NK-92 (cell line): ENCODE results near the gene RBFOX2.

Source experiments
- DNase-seq: peaks from one replicate; lab custom pipeline; 2025; ENCODE audit not compliant: unreplicated experiment; lab: John Stamatoyannopoulos, UW

The RBFOX2 gene

GRCh38 chr22:35870517-35871293, 157.9 kb downstream of the RBFOX2 start:
- DNase-seq, result no peak

DNA sequence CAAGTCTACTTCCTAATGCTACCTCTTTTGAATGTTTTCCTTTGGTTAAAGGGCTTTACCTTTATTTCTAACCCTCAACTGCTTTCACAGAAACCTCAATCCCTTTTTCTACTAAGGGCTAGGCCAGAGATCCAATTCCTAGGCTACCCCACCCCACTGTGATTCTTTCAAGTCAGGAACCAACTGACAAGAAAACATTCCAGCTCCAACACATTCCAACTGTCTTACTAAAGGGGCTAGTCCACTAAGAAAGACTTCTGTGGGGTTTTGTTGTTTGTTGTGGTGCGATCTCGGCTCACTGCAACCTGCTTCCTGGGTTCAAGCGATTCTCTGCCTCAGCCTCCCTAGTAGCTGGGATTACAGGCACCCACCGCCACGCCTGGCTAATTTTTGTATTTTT, 159.7 kb downstream of the RBFOX2 start:
- no peak for DNase-seq

DNA sequence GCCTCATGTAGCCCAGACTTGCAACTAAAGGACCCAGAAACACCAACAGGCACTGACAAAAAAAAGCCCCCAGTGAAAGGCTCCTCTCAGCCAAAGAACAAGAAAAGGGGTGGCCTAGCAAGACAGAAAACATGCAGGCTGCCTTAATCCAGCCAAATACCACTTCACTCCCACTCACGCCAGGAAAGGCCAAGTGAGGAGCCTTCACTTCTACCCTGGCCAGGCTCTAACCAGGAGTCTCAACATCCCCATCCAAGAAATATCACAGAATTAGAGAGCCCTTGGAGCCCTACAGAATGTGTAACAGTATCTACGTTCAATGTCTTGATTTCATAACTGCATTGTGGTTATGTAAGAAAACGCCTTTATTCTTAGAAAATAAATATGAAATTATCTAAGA, 162.0 kb downstream of the RBFOX2 start:
- DNase-seq, result no peak

DNA sequence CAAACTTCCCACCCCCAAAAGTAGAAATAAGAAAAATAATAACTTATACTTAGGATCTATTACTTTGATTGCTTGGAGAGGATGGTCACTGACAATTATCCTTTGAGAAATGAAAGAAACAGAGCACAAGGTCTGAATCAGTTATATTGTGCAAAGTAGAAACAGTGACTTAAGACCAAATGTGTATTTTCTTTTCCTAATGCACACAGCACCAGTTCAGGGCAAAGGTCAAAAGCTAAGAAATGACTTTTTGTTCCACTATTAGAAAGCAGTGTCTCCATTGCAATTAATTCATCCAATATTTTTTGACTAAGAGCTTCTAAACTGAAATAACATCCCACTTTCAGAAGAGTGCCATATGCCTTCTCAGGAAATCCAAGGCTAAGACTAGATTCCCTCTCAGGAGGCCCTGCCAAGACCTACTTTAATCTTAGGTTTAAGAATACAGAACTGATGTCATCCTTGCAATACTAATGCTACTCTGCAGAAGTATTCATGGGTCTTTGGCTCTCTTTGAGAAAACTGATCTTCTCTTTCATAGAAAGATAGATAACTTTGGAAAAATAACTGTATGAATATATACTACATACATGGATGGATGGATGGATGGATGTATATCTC, 164.0 kb downstream of the RBFOX2 start:
- no peak for DNase-seq

DNA sequence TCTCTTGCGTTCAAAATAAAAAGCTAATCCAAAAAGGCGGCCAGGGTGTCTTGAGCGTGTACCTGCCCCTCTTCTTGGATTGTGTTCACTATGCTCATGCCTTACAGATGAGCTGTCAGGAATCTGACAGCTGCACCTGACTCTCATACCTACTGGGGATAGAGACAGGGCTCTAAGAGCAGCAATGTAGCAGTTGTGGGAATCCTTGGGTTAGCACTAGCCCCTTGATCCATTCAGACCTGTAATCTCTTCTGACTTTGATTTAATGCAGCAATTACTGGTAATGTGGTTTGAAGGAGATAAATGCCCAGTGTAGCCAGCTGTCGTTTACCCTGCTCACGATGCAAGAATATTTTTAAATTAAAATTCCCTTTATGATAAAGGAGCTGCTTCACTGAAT, 165.2 kb downstream of the RBFOX2 start:
- no peak for DNase-seq

DNA sequence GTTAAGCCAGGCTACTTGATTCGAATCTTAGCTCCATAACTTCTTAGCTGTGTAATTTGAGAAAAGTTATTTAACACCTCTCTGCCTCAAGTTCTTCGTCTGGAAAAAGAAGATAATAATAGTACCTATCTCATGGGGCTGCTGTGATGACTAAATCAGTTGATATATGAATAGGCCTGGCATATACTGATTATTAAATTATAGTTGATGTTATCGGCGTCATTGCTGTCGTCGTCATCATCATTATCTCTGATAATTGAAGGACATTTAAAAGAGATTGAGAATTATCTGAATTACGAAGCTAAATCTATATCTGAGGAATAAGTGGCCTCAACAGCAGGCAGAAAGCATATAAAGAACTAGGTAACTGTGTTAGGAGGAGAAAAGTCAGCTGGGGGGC, 165.9 kb downstream of the RBFOX2 start:
- DNase-seq, result no peak

- DNase-seq, result no peak
These were observed 167.2 kb downstream of the RBFOX2 start for GRCh38 chr22:35861451-35861850.

DNA sequence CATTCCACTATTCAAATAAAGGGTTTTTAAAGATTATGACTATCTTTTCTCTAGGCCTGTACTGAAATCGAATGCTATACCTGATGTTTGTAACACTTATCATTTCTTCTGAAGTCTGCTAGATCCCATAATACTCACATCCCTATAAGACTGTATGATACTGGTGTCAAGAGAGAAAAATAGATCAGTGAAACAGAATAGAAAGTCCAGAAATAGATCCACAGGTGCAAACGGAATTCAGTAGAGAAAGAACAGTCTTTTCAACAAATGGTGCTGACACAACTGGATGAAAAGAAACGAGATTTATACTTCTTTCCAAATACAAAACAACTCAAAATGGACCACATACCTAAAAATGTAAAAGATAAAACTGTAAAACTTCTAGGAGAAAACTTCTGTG, 167.8 kb downstream of the RBFOX2 start:
- no peak for DNase-seq

- no peak for DNase-seq
These were observed 168.4 kb downstream of the RBFOX2 start for GRCh38 chr22:35860087-35860733.

- DNase-seq, result no peak
These were observed 174.3 kb downstream of the RBFOX2 start for GRCh38 chr22:35854334-35854733.

- DNase-seq, result no peak
These were observed 176.5 kb downstream of the RBFOX2 start for GRCh38 chr22:35852076-35852475.

- no peak for DNase-seq
These were observed 177.8 kb downstream of the RBFOX2 start for GRCh38 chr22:35850831-35851230.

DNA sequence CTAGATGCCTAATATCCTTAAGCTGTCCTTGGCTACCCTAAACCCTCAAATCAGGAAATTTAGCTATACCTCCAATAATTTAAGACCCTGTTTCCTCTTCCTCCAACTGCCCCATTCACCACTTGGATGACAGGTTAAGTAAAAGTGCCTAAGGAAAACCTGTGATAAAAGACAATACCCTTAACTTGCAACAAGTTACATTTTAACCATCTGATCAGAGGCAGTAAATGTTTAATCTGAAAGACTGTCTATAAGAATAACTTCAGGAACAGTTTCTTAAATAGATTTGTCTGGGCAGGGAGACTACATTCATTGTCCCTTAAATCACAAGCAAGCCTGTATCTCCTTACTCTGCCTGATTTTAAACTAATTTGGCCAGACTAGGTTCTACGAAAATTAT, 181.8 kb downstream of the RBFOX2 start:
- no peak for DNase-seq

- DNase-seq, result no peak
These were observed 183.7 kb downstream of the RBFOX2 start for GRCh38 chr22:35844886-35845285.

GRCh38 chr22:35842954-35843353, 185.7 kb downstream of the RBFOX2 start:
- no peak for DNase-seq

DNA sequence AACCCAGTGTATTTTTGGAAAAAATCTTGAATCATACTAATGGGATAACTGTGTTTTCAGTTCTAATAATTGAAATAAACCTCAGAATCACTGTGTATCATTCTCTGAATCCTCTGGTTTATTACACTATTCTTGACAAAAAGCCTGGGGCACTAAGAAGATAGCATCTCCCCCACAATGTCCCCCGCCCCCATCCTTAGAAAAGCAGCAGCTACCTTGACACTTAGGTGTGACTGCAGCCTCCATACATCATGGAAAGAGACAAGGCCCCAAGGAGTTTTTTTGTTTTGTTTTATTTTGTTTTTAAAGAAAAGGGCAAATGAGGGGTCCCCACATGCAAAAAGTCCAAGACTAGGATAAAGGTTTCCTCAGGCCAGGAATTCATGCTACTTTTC, 186.1 kb downstream of the RBFOX2 start:
- no peak for DNase-seq

DNA sequence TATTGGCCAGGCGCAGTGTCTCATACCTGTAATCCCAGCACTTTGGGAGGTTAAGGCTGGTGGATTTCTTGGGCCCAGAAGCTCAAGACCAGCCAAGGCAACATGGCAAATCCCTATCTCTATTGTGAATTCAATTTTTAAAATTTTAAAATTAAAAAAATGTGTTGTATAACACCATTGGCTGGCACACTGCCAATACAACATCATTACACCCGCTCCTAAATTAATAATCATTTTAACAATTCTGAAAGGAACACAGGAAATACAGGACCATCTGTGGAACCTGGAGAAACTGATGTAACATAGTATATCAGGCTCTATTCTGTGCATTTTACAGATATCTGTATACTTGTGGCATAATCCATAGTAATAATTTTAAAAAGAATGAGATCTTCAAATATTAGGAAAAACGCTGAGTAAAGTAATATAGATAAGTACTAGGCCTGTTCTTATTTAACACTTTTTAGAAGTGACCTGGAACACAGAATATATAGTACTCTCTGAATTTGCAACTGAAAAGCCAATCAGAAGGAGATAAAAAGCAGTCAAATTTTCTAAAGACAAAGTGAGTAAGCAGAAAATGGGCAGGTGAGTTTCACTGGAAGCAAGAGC, 186.6 kb downstream of the RBFOX2 start:
- no peak for DNase-seq

- DNase-seq, result no peak
These were observed 188.3 kb downstream of the RBFOX2 start for GRCh38 chr22:35840302-35840739.

- no peak for DNase-seq
These were observed 188.8 kb downstream of the RBFOX2 start for GRCh38 chr22:35839841-35840301.

DNA sequence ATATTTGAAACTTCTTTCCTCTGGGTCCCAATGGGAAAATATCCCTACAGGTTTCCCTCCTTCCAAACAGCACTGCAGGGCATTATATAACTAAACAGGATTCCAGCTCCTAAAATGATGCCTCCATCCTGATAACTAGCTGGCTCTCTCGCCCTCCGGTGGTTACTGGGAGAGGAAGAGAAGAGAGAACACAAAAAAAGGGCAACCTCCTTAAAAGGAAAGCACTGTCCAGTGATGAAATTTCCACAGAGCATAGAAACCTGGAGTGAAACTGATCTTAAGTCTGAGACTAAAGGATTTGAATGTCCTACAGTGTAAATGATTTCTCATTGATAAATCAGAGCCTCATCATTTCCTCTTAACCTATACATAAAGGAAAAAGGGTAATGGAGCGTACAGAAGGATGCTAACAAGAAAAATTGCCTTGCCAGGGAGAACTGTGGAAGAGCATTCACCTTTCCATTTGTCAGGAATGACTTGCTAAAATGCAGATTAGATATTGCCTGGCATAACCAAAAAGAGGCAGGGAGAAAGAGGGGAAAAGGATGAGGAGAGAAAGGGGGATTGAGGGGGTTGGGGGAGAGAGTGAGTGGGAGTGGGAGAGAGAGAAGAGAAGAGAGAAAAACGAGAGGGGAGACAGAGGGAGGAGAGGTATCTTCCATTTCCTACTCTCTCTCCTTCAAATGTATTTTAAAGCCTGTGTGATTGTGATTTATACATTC, 189.6 kb downstream of the RBFOX2 start:
- no peak for DNase-seq

GRCh38 chr22:35837101-35837727, 191.4 kb downstream of the RBFOX2 start:
- DNase-seq, result no peak
